Naive B cell (primary cell): ENCODE measurements around the gene AXIN2. TPM values are rescaled to one million over a fixed set of nuclear protein-coding genes. Genes with fewer than 3 reads are reported as not detected.

Experiments used
- ATAC-seq, 2 donors: fragments of 150-1000 bp; cut with Tn5 transposase; 2 replicates each; pipeline ENCODE4 v1.10.0; 2021; ENCODE audit warnings: low read depth in 2 of 2, mild to moderate bottlenecking in 2 of 2, moderate library complexity in 2 of 2
- DNase-seq: peaks from one replicate; pipeline ENCODE4 v3.0.0; 2022
- H3K27ac Mint-ChIP-seq, 6 donors: one replicate each; pipeline ENCODE4 v1.8.0; 2020 to 2022; ENCODE audit warnings: mild to moderate bottlenecking in 6 of 6, mixed read lengths in 6 of 6, moderate library complexity in 5 of 6, inconsistent platforms in 2 of 6
- H3K27me3 Mint-ChIP-seq, 3 donors: one replicate each; pipeline ENCODE4 v1.8.0; 2021 to 2022; ENCODE audit warnings: mixed read lengths in 3 of 3, mild to moderate bottlenecking in 1 of 3
- H3K36me3 Mint-ChIP-seq, 2 donors: one replicate each; pipeline ENCODE4 v1.8.0; 2020 to 2022; ENCODE audit warnings: mixed read lengths in 2 of 2, inconsistent platforms in 1 of 2, mild to moderate bottlenecking in 1 of 2
- H3K4me1 Mint-ChIP-seq, 3 donors: one replicate each; pipeline ENCODE4 v1.8.0; 2020 to 2022; ENCODE audit warnings: mixed read lengths in 3 of 3, inconsistent platforms in 1 of 3, mild to moderate bottlenecking in 1 of 3, moderate library complexity in 1 of 3
- H3K4me3 Mint-ChIP-seq, 8 donors: one replicate each; pipeline ENCODE4 v1.8.0; 2020 to 2022; ENCODE audit warnings: mild to moderate bottlenecking in 8 of 8, mixed read lengths in 8 of 8, moderate library complexity in 8 of 8, inconsistent platforms in 2 of 8
- H3K9me3 Mint-ChIP-seq, 7 donors: one replicate each; pipeline ENCODE4 v1.8.0; 2020 to 2022; ENCODE audit warnings: mixed read lengths in 7 of 7, mild to moderate bottlenecking in 5 of 7, inconsistent platforms in 2 of 7, moderate library complexity in 1 of 7
- polyA plus RNA-seq, 6 donors: library from polyadenylated mRNA; unstranded; fragments of 300-500 nt; fragmentation: Illumina TruSeq; gene quantifications; one replicate each; pipeline ENCODE4 v1.2.3, GENCODE V29; 2021; ENCODE audit warnings: low read depth in 6 of 6

AXIN2 gene
- polyA plus RNA-seq, 6 donors from 2014 or later: 0.08 to 4.7 (median 0.69) TPM; not detected in 3

- H3K27ac Mint-ChIP-seq: no peak overlapping the region
- peaks cover 0 to 1% (median 0%) of the 10 kb centered on the region in 7 donors for H3K9me3 Mint-ChIP-seq
- DNase-seq (no peak), ATAC-seq (no peak)
- no peaks in the 10 kb centered on the region for H3K36me3 Mint-ChIP-seq
- H3K4me1 Mint-ChIP-seq: peaks cover 9 to 27% (median 10%) of the 10 kb centered on the region in 3 donors
- H3K4me3 Mint-ChIP-seq: peak overlapping the region in 1 of 8 donors; percentile 54
- peaks cover 3 to 38% (median 17%) of the 10 kb centered on the region in 3 donors for H3K27me3 Mint-ChIP-seq
These were observed 10.7 kb upstream of the AXIN2 start for GRCh38 chr17:65572186-65572580.

GRCh38 chr17:65568918-65569317 lies 7.5 kb upstream of the AXIN2 start:
- ATAC-seq (peak in 1 of 2 donors; percentile 74), DNase-seq (no peak)
- peaks cover 3 to 46% (median 17%) of the 10 kb centered on the region in 3 donors for H3K27me3 Mint-ChIP-seq
- H3K9me3 Mint-ChIP-seq: peaks cover 0 to 1% (median 0%) of the 10 kb centered on the region in 7 donors
- no peaks in the 10 kb centered on the region for H3K36me3 Mint-ChIP-seq
- peak overlapping the region in 3 of 8 donors; percentile 7 to 55 (median 20) for H3K4me3 Mint-ChIP-seq
- peak overlapping the region in 1 of 6 donors; percentile 49 for H3K27ac Mint-ChIP-seq
- peaks cover 9 to 42% (median 10%) of the 10 kb centered on the region in 3 donors for H3K4me1 Mint-ChIP-seq

GRCh38 chr17:65567566-65567965 lies 6.1 kb upstream of the AXIN2 start:
- H3K4me1 Mint-ChIP-seq: peaks cover 9 to 50% (median 10%) of the 10 kb centered on the region in 3 donors
- no peaks in the 10 kb centered on the region for H3K36me3 Mint-ChIP-seq
- no peak for DNase-seq
- H3K4me3 Mint-ChIP-seq: peak overlapping the region in 1 of 8 donors; percentile 70
- ATAC-seq: peak; percentile 27 to 42
- peaks cover 3 to 40% (median 9%) of the 10 kb centered on the region in 3 donors for H3K27me3 Mint-ChIP-seq
- H3K27ac Mint-ChIP-seq: peak overlapping the region in 1 of 6 donors; percentile 12
- H3K9me3 Mint-ChIP-seq: peaks cover 0 to 1% (median 0%) of the 10 kb centered on the region in 7 donors

- ATAC-seq (no peak), DNase-seq (no peak)
- no peak overlapping the region for H3K4me3 Mint-ChIP-seq
- H3K4me1 Mint-ChIP-seq: peaks cover 16 to 60% (median 17%) of the 10 kb centered on the region in 3 donors
- peaks cover 0 to 38% (median 7%) of the 10 kb centered on the region in 3 donors for H3K27me3 Mint-ChIP-seq
- no peak overlapping the region for H3K27ac Mint-ChIP-seq
- no peaks in the 10 kb centered on the region for H3K36me3 Mint-ChIP-seq
- peaks cover 0 to 1% (median 0%) of the 10 kb centered on the region in 7 donors for H3K9me3 Mint-ChIP-seq
These were observed 4.1 kb upstream of the AXIN2 start for GRCh38 chr17:65565559-65565958.

- Mint-ChIP-seq H3K9me3 (peaks cover 0 to 1% (median 0%) of the 10 kb centered on the region in 7 donors), H3K4me3 (no peak overlapping the region), H3K4me1 (peaks cover 16 to 58% (median 17%) of the 10 kb centered on the region in 3 donors), H3K27me3 (peaks cover 0 to 36% (median 7%) of the 10 kb centered on the region in 3 donors), H3K36me3 (no peaks in the 10 kb centered on the region), H3K27ac (peak overlapping the region in 1 of 6 donors; percentile 41)
- ATAC-seq (no peak), DNase-seq (no peak)
These were observed 3.3 kb upstream of the AXIN2 start for GRCh38 chr17:65564793-65565192.

- Mint-ChIP-seq H3K4me1 (peaks cover 14 to 40% (median 19%) of the 10 kb centered on the region in 3 donors), H3K27ac (peak overlapping the region in 2 of 6 donors; percentile 63 to 70), H3K27me3 (peaks cover 0 to 17% (median 14%) of the 10 kb centered on the region in 3 donors), H3K4me3 (peak overlapping the region in 7 of 8 donors; percentile 84 to 93 (median 90)), H3K36me3 (no peaks in the 10 kb centered on the region), H3K9me3 (no peaks in the 10 kb centered on the region)
- ATAC-seq (no peak), DNase-seq (no peak)
These were observed 721 bp upstream of the AXIN2 start for GRCh38 chr17:65562206-65562531.

GRCh38 chr17:65560628-65561451 lies 608 bp downstream of the AXIN2 start:
- H3K36me3 Mint-ChIP-seq: no peaks in the 10 kb centered on the region
- ATAC-seq (peak; percentile 44 to 53), DNase-seq (peak; percentile 48)
- no peaks in the 10 kb centered on the region for H3K9me3 Mint-ChIP-seq
- peaks cover 0 to 17% (median 14%) of the 10 kb centered on the region in 3 donors for H3K27me3 Mint-ChIP-seq
- H3K27ac Mint-ChIP-seq: peak overlapping the region in 1 of 6 donors; percentile 73
- peaks cover 14 to 40% (median 19%) of the 10 kb centered on the region in 3 donors for H3K4me1 Mint-ChIP-seq
- peak overlapping the region in 7 of 8 donors; percentile 78 to 91 (median 88) for H3K4me3 Mint-ChIP-seq

GRCh38 chr17:65559804-65560627 lies 1.4 kb downstream of the AXIN2 start:
- Mint-ChIP-seq H3K27ac (peak overlapping the region in 1 of 6 donors; percentile 69), H3K4me1 (peaks cover 14 to 35% (median 19%) of the 10 kb centered on the region in 3 donors), H3K9me3 (no peaks in the 10 kb centered on the region), H3K4me3 (peak overlapping the region in 7 of 8 donors; percentile 53 to 89 (median 84)), H3K27me3 (peaks cover 0 to 14% (median 10%) of the 10 kb centered on the region in 3 donors), H3K36me3 (no peaks in the 10 kb centered on the region)
- ATAC-seq (no peak), DNase-seq (peak; percentile 10)

- H3K36me3 Mint-ChIP-seq: no peaks in the 10 kb centered on the region
- no peak for ATAC-seq
- H3K27ac Mint-ChIP-seq: peak overlapping the region in 2 of 6 donors; percentile 69 to 84
- peak overlapping the region in 7 of 8 donors; percentile 79 to 89 (median 84) for H3K4me3 Mint-ChIP-seq
- H3K4me1 Mint-ChIP-seq: peaks cover 14 to 29% (median 19%) of the 10 kb centered on the region in 3 donors
- no peak for DNase-seq
- peaks cover 0 to 14% (median 10%) of the 10 kb centered on the region in 3 donors for H3K27me3 Mint-ChIP-seq
- H3K9me3 Mint-ChIP-seq: no peaks in the 10 kb centered on the region
These were observed 2.0 kb downstream of the AXIN2 start for GRCh38 chr17:65559461-65559803.

GRCh38 chr17:65558683-65559460 lies 2.6 kb downstream of the AXIN2 start:
- H3K9me3 Mint-ChIP-seq: no peaks in the 10 kb centered on the region
- H3K27ac Mint-ChIP-seq: no peak overlapping the region
- peak overlapping the region in 7 of 8 donors; percentile 79 to 89 (median 84) for H3K4me3 Mint-ChIP-seq
- ATAC-seq (no peak), DNase-seq (no peak)
- H3K36me3 Mint-ChIP-seq: no peaks in the 10 kb centered on the region
- H3K4me1 Mint-ChIP-seq: peaks cover 14 to 25% (median 19%) of the 10 kb centered on the region in 3 donors
- peaks cover 0 to 16% (median 14%) of the 10 kb centered on the region in 3 donors for H3K27me3 Mint-ChIP-seq

GRCh38 chr17:65558311-65558682 lies 3.2 kb downstream of the AXIN2 start:
- Mint-ChIP-seq H3K36me3 (no peaks in the 10 kb centered on the region), H3K27me3 (peaks cover 0 to 21% (median 14%) of the 10 kb centered on the region in 3 donors), H3K4me1 (peaks cover 14 to 27% (median 19%) of the 10 kb centered on the region in 3 donors), H3K4me3 (peak overlapping the region in 5 of 8 donors; percentile 15 to 84 (median 82)), H3K9me3 (no peaks in the 10 kb centered on the region), H3K27ac (no peak overlapping the region)
- no peak for DNase-seq
- no peak for ATAC-seq

- peaks cover 0 to 23% (median 14%) of the 10 kb centered on the region in 3 donors for H3K27me3 Mint-ChIP-seq
- DNase-seq (no peak), ATAC-seq (no peak)
- H3K4me3 Mint-ChIP-seq: no peak overlapping the region
- H3K9me3 Mint-ChIP-seq: no peaks in the 10 kb centered on the region
- H3K36me3 Mint-ChIP-seq: no peaks in the 10 kb centered on the region
- no peak overlapping the region for H3K27ac Mint-ChIP-seq
- H3K4me1 Mint-ChIP-seq: peaks cover 14 to 25% (median 19%) of the 10 kb centered on the region in 3 donors
These were observed 3.8 kb downstream of the AXIN2 start for GRCh38 chr17:65557349-65558310.
